Panc1 (cell line): ENCODE data around the gene TMEM179B.

ENCODE experiments used
- CTCF ChIP-seq: fragments of 450-650 bp; IDR thresholded peaks from 2 replicates; pipeline ENCODE4 v1.5.1; 2017; ENCODE audit warnings: mild to moderate bottlenecking
- POLR2AphosphoS5 ChIP-seq: IDR thresholded peaks from 2 replicates; pipeline ENCODE4 v1.6.1; 2012; ENCODE audit warnings: mild to moderate bottlenecking, low read depth, low read length, moderate library complexity

DNA sequence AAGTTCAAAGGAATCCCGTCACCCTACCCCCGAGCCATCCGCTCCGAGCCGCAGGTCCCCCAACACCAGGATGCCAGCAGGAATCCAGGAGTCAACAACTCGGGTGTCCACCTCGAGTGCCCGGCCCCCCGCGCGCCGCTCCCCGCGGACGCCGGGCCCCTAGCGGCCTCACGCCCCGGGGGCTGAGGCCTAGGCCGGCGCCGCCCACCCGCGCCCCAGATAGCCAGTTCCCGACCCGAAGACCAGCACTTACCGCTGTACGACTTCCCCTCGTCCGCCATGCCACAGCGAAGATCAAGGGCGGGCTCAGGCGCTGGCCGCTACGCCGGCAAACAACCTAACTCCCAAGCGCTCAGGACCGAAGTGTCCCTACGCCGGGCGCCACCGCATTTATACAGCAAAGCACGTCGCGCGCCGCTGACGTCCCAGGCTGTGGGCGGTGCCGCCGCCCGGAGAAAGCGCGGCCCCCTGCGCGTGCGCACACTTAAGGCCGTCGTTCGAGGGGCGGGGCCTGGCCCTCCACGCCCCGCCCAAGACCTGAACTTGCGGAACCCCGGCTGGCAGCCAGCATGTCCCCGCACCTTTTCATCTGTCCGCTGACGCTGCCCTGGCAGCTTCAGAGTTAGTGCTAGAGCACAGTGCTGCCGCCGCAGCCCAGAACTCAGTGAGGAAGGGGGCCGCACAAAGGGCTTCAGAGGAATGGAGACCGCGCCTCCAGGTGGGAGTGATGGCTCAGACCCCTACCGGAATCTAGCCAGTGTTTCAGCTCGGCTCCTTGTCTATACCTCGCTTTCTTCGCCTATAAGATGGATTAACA is 18.1 kb downstream of the TMEM179B start, which contains the start of gene NXF1:
- no peak for TF ChIP-seq CTCF
- TF ChIP-seq POLR2AphosphoS5 = peak; percentile 100
